ENCODE results near the gene DKK3.

DKK3 gene

DNA sequence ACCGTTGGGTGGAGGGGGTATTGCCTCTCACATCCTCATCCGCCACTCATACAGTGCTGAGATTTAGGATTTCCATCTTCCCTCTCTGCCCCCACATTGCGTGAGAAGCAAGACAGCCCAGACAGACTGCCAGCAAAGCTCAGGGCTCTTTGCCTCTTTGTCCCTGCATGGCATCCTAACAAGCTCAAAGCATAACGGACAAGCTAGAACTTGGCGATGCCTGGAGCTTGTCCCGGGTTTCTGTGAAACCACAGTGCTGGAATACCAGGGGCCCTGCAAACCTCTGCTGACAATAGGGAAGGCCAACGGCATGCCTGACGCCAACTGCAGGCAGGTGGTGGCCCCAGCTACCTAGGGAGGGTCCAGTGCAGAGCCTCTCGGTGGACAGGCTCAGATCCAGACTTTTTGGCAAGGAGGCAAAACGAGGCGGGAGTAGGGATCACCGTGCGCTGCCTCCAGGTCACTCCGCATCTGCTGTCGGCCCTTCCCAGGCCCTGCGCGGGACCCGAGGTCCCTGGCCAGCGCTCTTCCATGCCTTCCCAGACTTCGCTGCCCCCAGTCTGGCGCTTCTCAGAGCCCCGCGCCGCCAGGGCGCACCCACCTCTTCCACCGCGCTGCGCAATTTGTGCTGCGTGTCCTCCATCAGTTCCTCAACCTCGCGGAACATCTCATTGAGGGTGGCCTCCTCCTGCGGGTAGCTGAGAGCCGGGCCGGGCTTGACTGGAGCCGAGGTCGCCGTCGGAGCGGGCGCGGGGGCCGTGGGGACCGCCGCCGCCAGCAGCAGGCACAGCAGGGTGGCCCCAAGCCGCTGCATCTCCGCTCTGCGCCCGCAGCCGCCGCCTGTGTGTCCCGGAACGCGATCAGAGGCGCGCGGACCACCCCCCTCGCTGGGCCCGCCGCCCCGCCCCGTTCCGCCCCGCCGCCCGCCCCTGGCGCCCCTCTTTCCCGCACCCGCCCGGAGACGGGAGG, at the start of gene DKK3:
TSS of gene DKK3 (minus strand) at position 858 of the 969 bp plus-strand sequence. CDS start at position 814, 44 bp downstream.
- no peak for DNase-seq
- no peak for TF ChIP-seq GATA1 (IDR thresholded peaks at IDR 0.05; ENCODE audit: low read depth, low read length)
- TF ChIP-seq POLR2A (IDR thresholded peaks at IDR 0.05; ENCODE audit: low read length): no peak

DNA sequence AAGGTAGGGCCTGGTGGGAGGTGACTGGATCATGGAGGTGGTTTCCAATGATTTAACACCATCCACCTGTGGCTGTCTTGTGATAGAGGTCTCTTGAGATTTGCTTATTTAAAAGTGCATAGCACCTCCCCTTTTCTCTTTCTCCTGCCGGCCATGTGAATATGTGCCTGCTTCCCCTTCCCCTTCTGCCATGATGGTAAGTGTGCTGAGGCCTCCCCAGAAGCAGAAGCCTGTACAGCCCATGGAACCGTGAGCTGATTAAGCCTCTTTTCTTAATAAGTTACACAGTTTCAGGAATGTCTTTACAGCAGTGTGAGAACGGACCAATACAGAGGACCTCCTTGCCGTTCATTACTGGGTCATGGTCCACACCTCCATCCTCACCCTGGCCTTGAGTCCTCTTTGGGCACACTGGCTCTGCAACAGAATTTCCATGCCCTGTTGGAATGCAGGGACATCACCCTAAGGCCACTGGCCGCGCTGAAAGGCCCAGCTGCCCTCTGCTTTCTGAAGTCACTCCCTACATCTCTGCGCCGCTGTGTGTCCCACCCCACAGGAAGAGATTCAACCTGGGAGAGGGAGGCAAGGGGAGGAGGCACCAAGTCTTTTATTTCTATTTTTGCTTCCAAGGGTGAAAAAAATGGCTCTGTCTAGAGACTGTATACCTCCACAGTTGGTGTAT, 49.0 kb upstream of the DKK3 start:
- TF ChIP-seq POLR2A (IDR thresholded peaks at IDR 0.05; ENCODE audit: low read length) (no peak), GATA1 (IDR thresholded peaks at IDR 0.05; ENCODE audit: low read depth, low read length) (no peak)
- DNase-seq: no peak

DNA sequence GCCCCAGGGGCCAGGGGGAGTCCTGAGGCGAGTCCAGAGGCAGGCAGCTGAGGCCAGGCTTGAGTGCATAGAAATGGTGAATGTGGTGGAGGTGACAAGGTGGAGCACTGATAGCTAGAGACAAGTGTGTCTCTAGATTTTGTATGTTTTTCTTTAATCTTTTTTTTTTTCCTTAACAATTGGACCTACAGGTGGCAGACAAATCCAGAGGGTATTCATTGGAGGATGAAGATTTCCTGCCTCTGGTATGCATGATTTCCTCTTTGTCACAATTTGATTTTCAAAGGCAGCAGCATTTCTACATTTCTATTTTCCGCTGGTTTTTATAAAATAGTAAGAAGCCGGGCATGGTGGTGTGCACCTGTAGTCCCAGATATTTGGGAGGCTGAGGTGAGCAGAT, 47.7 kb upstream of the DKK3 start:
- no peak for DNase-seq
- TF ChIP-seq GATA1 (IDR thresholded peaks at IDR 0.05; ENCODE audit: low read depth, low read length) (no peak), POLR2A (IDR thresholded peaks at IDR 0.05; ENCODE audit: low read length) (no peak)

- no peak for DNase-seq
- no peak for TF ChIP-seq POLR2A (IDR thresholded peaks at IDR 0.05; ENCODE audit: low read length)
- no peak for TF ChIP-seq GATA1 (IDR thresholded peaks at IDR 0.05; ENCODE audit: low read depth, low read length)
Measured at GRCh38 chr11:12053606-12054361, 45.4 kb upstream of the DKK3 start.

DNA sequence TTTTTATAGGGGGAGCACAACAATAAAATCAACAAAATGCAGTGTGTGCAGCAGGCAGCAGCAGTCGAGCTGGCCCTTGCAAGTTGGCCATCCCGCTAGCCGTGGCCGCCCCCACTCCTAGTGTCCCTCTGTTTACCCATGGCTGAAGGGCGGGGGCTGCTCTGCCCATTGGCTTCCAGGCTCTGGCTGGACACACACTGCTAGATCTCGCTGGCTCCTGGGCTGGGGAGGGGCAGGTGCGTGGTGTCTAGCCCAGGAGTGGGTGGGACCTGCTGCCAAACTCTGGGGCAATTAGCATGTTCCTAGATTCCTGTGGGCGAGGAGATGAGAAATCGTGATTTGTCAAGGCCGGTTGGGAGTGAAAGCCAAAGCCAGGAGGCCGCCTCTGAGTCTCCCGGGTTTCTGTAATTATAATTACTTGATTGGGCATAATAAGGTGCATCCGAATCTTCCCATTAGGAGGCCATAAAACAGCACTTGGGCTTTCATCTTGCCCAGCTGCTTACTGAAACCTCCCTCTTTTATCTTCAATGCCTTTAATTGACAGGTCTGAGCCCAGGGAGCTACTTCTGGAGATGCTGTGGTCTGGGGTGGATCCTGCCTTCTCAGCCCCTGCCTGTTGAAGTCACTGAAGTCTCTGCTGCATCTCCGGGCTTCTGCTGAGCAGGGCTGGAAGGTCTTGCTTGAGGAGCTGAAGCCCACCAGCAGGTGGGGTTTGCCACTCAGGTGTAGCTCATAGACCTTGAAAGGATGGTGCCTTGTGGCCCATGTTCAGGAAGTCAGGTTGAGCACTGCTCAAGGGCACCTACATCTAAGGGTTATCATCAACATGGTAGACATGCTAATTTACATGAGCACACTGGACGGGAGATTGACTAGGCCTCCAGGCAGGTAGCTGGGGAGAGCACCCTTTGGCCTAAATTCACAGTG, 44.5 kb upstream of the DKK3 start:
- peak; percentile 7 to 27 for DNase-seq
- no peak for TF ChIP-seq GATA1 (IDR thresholded peaks at IDR 0.05; ENCODE audit: low read depth, low read length)
- TF ChIP-seq POLR2A (IDR thresholded peaks at IDR 0.05; ENCODE audit: low read length): no peak

DNA sequence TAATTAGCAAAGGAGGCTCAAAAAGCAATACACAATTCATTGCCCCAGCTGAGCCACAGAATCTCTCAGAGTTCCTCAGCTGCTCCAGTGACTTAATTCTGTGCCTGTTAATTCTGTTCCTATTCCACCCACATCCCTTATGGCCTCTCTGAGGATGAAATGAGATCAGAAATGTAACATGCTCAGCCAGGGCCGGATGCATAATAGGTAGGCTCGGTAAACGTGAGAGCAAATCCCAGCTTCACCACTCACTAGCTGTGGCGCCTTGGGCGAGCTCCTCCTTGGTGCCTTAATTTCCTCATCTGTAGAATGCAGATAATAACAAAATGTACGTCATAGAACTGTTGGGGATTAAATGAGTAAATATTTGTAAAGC, 42.8 kb upstream of the DKK3 start:
- no peak for TF ChIP-seq POLR2A (IDR thresholded peaks at IDR 0.05; ENCODE audit: low read length)
- no peak for TF ChIP-seq GATA1 (IDR thresholded peaks at IDR 0.05; ENCODE audit: low read depth, low read length)
- DNase-seq: no peak

DNA sequence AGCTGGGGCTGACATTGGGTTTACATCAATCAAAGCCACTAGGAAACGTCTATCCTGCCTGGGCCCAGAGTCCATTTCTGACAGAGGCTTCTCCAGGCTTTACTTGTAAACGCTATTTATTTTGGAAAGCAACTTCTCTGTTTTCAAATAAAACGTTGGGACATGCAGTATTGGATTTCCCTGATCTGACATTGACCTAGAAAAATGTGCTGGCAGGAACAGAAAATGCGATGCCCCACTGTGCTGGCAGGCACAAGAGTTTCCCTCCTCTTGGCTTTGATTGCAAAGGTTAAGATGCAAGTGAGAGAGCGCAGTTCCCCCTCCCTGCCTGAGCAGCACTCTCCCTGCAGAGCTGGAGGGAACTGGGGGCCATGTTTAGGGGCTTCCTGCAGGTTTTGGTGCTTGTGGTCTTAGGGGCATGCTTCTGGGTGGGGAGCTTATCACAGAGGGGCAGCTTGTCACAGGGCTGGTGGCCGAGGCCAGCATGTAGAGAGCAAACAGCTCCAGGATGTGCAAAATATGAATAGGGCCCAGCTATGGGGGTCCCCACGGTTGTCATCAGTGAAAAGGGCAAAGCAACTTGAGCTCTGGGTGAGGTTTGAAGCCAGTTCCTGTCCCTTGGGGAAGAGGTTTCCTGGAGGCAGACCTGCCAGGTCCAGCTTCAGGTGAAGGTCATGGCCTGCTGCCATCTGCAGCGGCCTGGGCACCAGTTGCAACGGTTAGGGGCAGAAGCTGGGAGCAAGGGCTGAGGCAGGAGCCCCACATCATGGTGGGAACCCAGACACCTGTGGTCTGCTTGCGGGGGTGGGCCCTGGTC, 42.3 kb upstream of the DKK3 start:
- TF ChIP-seq POLR2A (IDR thresholded peaks at IDR 0.05; ENCODE audit: low read length) (no peak), GATA1 (IDR thresholded peaks at IDR 0.05; ENCODE audit: low read depth, low read length) (no peak)
- peak in 1 of 2 experiments; percentile 10 for DNase-seq

- no peak for DNase-seq
- no peak for TF ChIP-seq GATA1 (IDR thresholded peaks at IDR 0.05; ENCODE audit: low read depth, low read length)
- no peak for TF ChIP-seq POLR2A (IDR thresholded peaks at IDR 0.05; ENCODE audit: low read length)
Measured at GRCh38 chr11:12048936-12049790, 40.7 kb upstream of the DKK3 start.

DNA sequence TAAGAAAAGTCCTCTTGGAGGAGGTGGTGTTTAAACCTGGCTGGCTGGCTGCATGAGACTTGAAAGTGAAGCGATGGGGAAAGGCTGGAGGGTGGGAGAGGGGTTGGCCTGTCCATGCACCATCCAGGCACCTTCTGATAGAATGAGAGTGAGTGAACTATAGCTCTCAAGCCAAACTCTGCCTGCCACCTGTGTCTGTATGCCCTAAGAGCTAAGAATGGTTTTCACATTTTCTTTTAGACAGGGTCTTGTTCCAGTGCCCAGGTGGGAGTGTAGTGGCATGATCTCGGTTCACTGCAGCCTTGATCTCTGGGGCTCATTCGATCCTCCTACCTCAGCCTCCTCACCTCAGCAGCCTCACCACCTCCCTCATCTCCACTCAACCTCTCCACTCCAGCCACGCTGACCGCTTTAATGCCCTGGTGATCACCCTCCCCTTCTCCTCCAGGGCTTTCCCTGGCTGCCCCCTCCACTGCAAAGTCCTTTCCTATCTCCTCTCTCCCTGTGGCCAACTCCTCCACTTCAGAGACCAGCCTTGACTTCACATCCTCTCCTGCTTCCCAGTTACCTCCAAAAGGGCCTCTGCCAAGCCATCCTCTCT, 38.3 kb upstream of the DKK3 start:
- no peak for TF ChIP-seq GATA1 (IDR thresholded peaks at IDR 0.05; ENCODE audit: low read depth, low read length)
- no peak for TF ChIP-seq POLR2A (IDR thresholded peaks at IDR 0.05; ENCODE audit: low read length)
- no peak for DNase-seq

DNA sequence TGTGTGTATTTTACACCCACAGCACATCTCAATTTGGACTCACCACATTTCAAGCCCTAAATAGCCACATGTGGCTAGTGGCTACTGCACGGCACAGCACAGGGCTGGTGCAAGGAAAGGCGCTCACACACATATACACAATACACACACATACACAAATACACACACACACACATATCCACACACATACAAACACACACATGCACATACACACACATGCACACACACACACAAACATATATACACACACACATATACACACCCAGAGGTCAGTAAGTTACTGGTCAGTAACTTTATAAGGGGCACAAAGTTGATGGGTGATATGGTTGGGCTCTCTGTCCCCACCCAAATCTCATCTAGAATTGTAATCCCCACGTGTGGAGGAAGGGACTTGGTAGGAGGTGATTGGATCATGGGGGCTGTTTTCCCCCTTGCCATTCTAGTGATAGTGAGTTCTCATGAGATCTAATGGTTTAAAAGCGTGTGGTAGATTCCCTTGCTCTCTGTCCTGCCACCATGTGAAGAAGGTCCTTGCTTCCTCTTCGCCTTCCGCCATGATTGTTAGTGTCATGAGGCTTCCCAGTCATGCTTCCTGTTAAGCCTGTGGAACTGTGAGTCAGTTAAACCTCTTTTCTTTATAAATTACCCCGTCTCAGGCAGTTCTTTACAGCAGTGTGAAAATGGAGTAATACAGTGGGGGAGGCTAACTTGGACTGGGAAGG, 37.6 kb upstream of the DKK3 start:
- no peak for DNase-seq
- no peak for TF ChIP-seq POLR2A (IDR thresholded peaks at IDR 0.05; ENCODE audit: low read length)
- TF ChIP-seq GATA1 (IDR thresholded peaks at IDR 0.05; ENCODE audit: low read depth, low read length): no peak
